Panc1 (cell line): ENCODE measurements around the gene FSTL4. TPM values are rescaled to one million over a fixed set of nuclear protein-coding genes. Genes with fewer than 3 reads are reported as not detected.

Experiments used
- ATAC-seq: fragments of 200-7000 bp; cut with Tn5 transposase; 2 replicates; pipeline ENCODE4 v1.9.1; 2020; ENCODE audit warnings: mild to moderate bottlenecking, moderate library complexity
- BruUV-seq: library from RNA; stranded (reverse); fragments of 400-500 nt; replicated peaks from 2 replicates; lab custom pipeline; 2021; lab: Mats Ljungman, UMichigan
- CTCF ChIA-PET: fragments of 300-600 bp; sonication (Branson Sonifier 250); formaldehyde crosslinking; loops from one replicate; lab custom pipeline; 2022; ENCODE audit warnings: antibody characterized with exemption; lab: Charles Lee
- POLR2A ChIA-PET: fragments of 300-600 bp; sonication (Branson Sonifier 250); formaldehyde crosslinking; loops from one replicate; lab custom pipeline; 2022; ENCODE audit warnings: antibody characterized with exemption; lab: Charles Lee
- DNase-seq: peaks from one replicate; pipeline ENCODE4 v3.0.0-alpha.2; 2010; ENCODE audit warnings: low read depth, low spot score
- H3K27ac ChIP-seq: 2 replicates; pipeline ENCODE4 v1.5.1; 2011; ENCODE audit warnings: mild to moderate bottlenecking, low read length, inconsistent platforms
- H3K27me3 ChIP-seq: fragments of 200-500 bp; sonication (Bioruptor generic); 2 replicates; pipeline ENCODE4 v1.6.0; 2014; ENCODE audit warnings: low read length, inconsistent platforms; ENCODE audit not compliant: control insufficient read depth, insufficient read depth
- H3K36me3 ChIP-seq: fragments of 200-500 bp; sonication (Bioruptor generic); 2 replicates; pipeline ENCODE4 v1.5.1; 2014; ENCODE audit warnings: inconsistent platforms, mild to moderate bottlenecking, low read length, moderate library complexity; ENCODE audit not compliant: control insufficient read depth, insufficient read depth
- H3K4me1 ChIP-seq: 2 replicates; pipeline ENCODE4 v1.5.1; 2011; ENCODE audit warnings: inconsistent platforms, mild to moderate bottlenecking, low read length, moderate library complexity; ENCODE audit not compliant: control insufficient read depth, insufficient read depth
- H3K4me3 ChIP-seq, 2 experiments: 2 replicates each; pipeline ENCODE4 v1.5.1; 2011 to 2012; ENCODE audit warnings: low read depth in 2 of 2, low read length in 2 of 2, mild to moderate bottlenecking in 2 of 2, inconsistent platforms in 1 of 2, moderate library complexity in 1 of 2
- H3K9me3 ChIP-seq: fragments of 200-500 bp; sonication (Bioruptor generic); 2 replicates; pipeline ENCODE4 v1.5.1; 2014; ENCODE audit warnings: low read depth, mild to moderate bottlenecking, inconsistent platforms, low read length, moderate library complexity; ENCODE audit not compliant: control insufficient read depth, insufficient read depth
- POLR2AphosphoS5 ChIP-seq: IDR thresholded peaks from 2 replicates; pipeline ENCODE4 v1.6.1; 2012; ENCODE audit warnings: mild to moderate bottlenecking, low read depth, low read length, moderate library complexity
- SIN3A ChIP-seq: IDR thresholded peaks from 2 replicates; pipeline ENCODE4 v1.6.1; 2012; ENCODE audit warnings: low read depth, mild to moderate bottlenecking, low read length, moderate library complexity, borderline replicate concordance; ENCODE audit not compliant: insufficient read depth
- TCF7L2 ChIP-seq: IDR thresholded peaks from 2 replicates; pipeline ENCODE4 v1.6.1; 2011; ENCODE audit warnings: mild to moderate bottlenecking, low read depth, low read length, inconsistent platforms
- in situ Hi-C: cut with HindIII; loops from 2 replicates; pipeline ENCODE4 v1.10.0; 2016; ENCODE audit warnings: low sequenced_read_pairs, low pct_unique_long_range_greater_than_20kb
- intact Hi-C: fragments of 100-400 bp; cut with micrococcal nuclease; formaldehyde crosslinking; loops from one replicate; pipeline ENCODE4 v1.10.0; 2022; ENCODE audit not compliant: unreplicated experiment
- total RNA-seq: library from RNA; stranded (reverse); gene quantifications from one replicate; pipeline ENCODE4 v1.2.1, GENCODE V29; 2021; ENCODE audit not compliant: unreplicated experiment
- TF ChIP-seq, protein P1 (sequence below): fragments of 450-650 bp; IDR thresholded peaks from 2 replicates; pipeline ENCODE4 v1.5.1; 2017; ENCODE audit warnings: mild to moderate bottlenecking
- TF ChIP-seq, protein P2 (sequence below), 2 experiments: IDR thresholded peaks; 2 replicates each; pipeline ENCODE4 v1.6.1; 2011 to 2012; ENCODE audit warnings: low read depth in 2 of 2, control low read depth in 1 of 2, low read length in 1 of 2, mild to moderate bottlenecking in 1 of 2, moderate library complexity in 1 of 2; ENCODE audit not compliant: insufficient read depth in 1 of 2

Gene FSTL4
- total RNA-seq, 1 experiment from 2014 or later, result 0.18 TPM

DNA sequence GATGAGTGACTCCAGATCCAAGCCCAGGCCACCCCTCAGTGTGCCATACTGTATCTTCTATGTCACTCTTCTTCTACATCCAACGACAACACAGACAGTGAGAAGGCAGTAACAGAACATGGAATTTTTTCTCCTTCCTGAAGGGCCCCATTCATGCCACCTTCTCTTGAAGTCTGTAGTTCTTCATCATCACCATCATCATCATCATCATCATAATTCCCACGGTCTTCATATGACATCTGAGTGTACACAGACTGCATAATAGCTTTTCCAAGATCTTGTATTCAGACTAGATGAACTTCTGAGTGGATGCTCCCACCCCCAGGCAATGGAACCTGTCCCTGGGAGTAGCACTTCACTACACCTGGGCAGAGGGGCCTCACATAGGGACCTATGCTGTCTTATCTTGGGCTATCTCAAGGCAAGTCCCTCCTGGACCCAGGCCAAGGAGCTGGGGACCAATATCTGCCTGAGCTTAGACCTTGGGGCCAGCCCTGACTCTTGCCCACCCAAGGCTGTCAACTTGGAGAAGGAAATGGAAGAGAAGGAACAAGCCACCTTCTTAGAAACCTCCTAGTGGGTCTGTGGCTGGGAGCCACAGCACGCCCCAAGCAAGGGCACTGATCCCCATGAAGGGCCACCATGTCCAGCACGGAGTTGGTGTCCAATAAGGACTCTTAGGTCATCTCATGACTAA, 159.1 kb downstream of the FSTL4 start:
- in situ Hi-C loops (no loop called here), intact Hi-C loops (no loop called here)
- ATAC-seq (no peak), DNase-seq (no peak)
- H3K9me3 ChIP-seq, result no peaks in the 10 kb centered on the region
- ChIA-PET POLR2A (no interaction called here), CTCF (no interaction called here)
- no peaks in the 10 kb centered on the region for H3K4me1 ChIP-seq
- no TSS peak for BruUV-seq
- TF ChIP-seq, protein P1, sequence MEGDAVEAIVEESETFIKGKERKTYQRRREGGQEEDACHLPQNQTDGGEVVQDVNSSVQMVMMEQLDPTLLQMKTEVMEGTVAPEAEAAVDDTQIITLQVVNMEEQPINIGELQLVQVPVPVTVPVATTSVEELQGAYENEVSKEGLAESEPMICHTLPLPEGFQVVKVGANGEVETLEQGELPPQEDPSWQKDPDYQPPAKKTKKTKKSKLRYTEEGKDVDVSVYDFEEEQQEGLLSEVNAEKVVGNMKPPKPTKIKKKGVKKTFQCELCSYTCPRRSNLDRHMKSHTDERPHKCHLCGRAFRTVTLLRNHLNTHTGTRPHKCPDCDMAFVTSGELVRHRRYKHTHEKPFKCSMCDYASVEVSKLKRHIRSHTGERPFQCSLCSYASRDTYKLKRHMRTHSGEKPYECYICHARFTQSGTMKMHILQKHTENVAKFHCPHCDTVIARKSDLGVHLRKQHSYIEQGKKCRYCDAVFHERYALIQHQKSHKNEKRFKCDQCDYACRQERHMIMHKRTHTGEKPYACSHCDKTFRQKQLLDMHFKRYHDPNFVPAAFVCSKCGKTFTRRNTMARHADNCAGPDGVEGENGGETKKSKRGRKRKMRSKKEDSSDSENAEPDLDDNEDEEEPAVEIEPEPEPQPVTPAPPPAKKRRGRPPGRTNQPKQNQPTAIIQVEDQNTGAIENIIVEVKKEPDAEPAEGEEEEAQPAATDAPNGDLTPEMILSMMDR, result no peak
- no peak overlapping the region for H3K4me3 ChIP-seq
- peaks cover 7% of the 10 kb centered on the region; the same call in 1 of the 2 replicates for H3K27me3 ChIP-seq
- no peak overlapping the region for H3K27ac ChIP-seq
- H3K36me3 ChIP-seq, result no peaks in the 10 kb centered on the region

DNA sequence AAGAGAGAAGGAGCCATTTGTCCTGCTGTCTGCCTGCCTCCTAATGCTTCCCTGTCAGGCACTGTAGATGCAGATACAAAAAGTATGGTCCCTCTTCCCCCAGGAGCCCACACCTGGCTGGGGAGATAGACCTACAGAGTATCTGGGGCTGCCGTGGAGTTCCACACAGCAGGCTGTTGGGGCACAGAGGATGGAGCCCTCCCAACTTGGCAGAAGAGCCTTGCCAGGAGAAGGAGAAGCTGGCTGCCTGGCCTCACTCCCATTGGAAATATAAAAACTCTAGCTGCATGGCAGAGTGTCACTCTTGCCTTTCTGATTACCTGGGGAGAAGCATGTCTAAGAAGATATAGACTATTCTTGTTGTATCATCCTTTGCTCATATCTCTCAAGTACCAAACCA, 160.4 kb downstream of the FSTL4 start:
- CTCF ChIA-PET, result no interaction called here
- BruUV-seq, result no TSS peak

More for the DNA sequence above, 160.4 kb downstream of the FSTL4 start:
- H3K4me1 ChIP-seq, result no peaks in the 10 kb centered on the region
- H3K9me3 ChIP-seq, result no peaks in the 10 kb centered on the region
- in situ Hi-C loops (no loop called here), intact Hi-C loops (no loop called here)
- H3K27me3 ChIP-seq, result peaks cover 7% of the 10 kb centered on the region; the same call in 1 of the 2 replicates
- no peak overlapping the region for H3K4me3 ChIP-seq
- TF ChIP-seq POLR2AphosphoS5 (no peak), SIN3A (no peak), TCF7L2 (no peak)
- TF ChIP-seq, protein P2, sequence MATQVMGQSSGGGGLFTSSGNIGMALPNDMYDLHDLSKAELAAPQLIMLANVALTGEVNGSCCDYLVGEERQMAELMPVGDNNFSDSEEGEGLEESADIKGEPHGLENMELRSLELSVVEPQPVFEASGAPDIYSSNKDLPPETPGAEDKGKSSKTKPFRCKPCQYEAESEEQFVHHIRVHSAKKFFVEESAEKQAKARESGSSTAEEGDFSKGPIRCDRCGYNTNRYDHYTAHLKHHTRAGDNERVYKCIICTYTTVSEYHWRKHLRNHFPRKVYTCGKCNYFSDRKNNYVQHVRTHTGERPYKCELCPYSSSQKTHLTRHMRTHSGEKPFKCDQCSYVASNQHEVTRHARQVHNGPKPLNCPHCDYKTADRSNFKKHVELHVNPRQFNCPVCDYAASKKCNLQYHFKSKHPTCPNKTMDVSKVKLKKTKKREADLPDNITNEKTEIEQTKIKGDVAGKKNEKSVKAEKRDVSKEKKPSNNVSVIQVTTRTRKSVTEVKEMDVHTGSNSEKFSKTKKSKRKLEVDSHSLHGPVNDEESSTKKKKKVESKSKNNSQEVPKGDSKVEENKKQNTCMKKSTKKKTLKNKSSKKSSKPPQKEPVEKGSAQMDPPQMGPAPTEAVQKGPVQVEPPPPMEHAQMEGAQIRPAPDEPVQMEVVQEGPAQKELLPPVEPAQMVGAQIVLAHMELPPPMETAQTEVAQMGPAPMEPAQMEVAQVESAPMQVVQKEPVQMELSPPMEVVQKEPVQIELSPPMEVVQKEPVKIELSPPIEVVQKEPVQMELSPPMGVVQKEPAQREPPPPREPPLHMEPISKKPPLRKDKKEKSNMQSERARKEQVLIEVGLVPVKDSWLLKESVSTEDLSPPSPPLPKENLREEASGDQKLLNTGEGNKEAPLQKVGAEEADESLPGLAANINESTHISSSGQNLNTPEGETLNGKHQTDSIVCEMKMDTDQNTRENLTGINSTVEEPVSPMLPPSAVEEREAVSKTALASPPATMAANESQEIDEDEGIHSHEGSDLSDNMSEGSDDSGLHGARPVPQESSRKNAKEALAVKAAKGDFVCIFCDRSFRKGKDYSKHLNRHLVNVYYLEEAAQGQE (IDR thresholded peaks at IDR 0.05; ENCODE audit: insufficient read depth in 1 of 2, low read depth in 2 of 2, low read length in 1 of 2), result no peak
- TF ChIP-seq, protein P1, result no peak
- DNase-seq (no peak), ATAC-seq (no peak)
- POLR2A ChIA-PET, result no interaction called here
- no peak overlapping the region for H3K27ac ChIP-seq
- no peaks in the 10 kb centered on the region for H3K36me3 ChIP-seq
